ENCODE measurements around the gene MINDY1. TPM values are rescaled to one million over a fixed set of nuclear protein-coding genes. Genes with fewer than 3 reads are reported as not detected.

Gene MINDY1
- total and polyA plus RNA-seq, 10 of the 15 experiments (the other 5 are each of a cell fraction or from before 2014, with no cell fraction given) = 0.48 to 8.8 (median 5.0) TPM

GRCh38 chr1:151006327-151007052 lies at the start of gene MINDY1 (continued):
- TF ChIP-seq FOXK2 (IDR thresholded peaks at IDR 0.05) = no peak
- 0 out of 2 replicates have a peak, but pooled peaks have one; percentile 16 for TF ChIP-seq TCF3 (IDR thresholded peaks at IDR 0.05; ENCODE audit: borderline replicate concordance, insufficient read depth, low read depth, low read length)
- TF ChIP-seq RUNX3 (IDR thresholded peaks at IDR 0.05; ENCODE audit: low read length) = peak; percentile 76
- TF ChIP-seq, protein P1, sequence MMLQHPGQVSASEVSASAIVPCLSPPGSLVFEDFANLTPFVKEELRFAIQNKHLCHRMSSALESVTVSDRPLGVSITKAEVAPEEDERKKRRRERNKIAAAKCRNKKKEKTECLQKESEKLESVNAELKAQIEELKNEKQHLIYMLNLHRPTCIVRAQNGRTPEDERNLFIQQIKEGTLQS (IDR thresholded peaks at IDR 0.05; ENCODE audit: borderline replicate concordance, extremely low read depth, low read depth, low read length) = no peak
- TF ChIP-seq NR2C2 (IDR thresholded peaks at IDR 0.05; ENCODE audit: borderline replicate concordance, control insufficient read depth, insufficient read length, low read depth) = no peak
- no peak for TF ChIP-seq RFX5 (IDR thresholded peaks at IDR 0.05; ENCODE audit: low read depth, low read length)
- TF ChIP-seq SMAD1 (IDR thresholded peaks at IDR 0.05; ENCODE audit: low read depth, partially characterized antibody) = no peak
- TF ChIP-seq RB1 (IDR thresholded peaks at IDR 0.05; ENCODE audit: borderline replicate concordance) = peak; percentile 62
- 0 out of 2 replicates have a peak, but pooled peaks have one; percentile 44 for TF ChIP-seq TAF1 (IDR thresholded peaks at IDR 0.05; ENCODE audit: borderline replicate concordance, low read depth, low read length)
- peak; percentile 24; the same call in 1 of the 2 replicates for TF ChIP-seq SPI1 (IDR thresholded peaks at IDR 0.05; ENCODE audit: borderline replicate concordance, insufficient read depth, low read depth, low read length)
- no peak for TF ChIP-seq USF1 (IDR thresholded peaks at IDR 0.05; ENCODE audit: borderline replicate concordance, extremely low read length, insufficient read depth, low read depth, low read length)
- 0 out of 2 replicates have a peak, but pooled peaks have one; percentile 50 for TF ChIP-seq POLR2AphosphoS5 (IDR thresholded peaks at IDR 0.05; ENCODE audit: low read length)
